ENCODE results near the gene GRPR. TPM values are rescaled to one million over a fixed set of nuclear protein-coding genes. Genes with fewer than 3 reads are reported as not detected.
"Not testable (repeated sequence)": the region's sequence is repeated elsewhere in the genome, so short reads cannot be mapped to it uniquely, and the experiment has no call there.

Gene GRPR
- total RNA-seq, 2 experiments from 2014 or later, result not detected

DNA sequence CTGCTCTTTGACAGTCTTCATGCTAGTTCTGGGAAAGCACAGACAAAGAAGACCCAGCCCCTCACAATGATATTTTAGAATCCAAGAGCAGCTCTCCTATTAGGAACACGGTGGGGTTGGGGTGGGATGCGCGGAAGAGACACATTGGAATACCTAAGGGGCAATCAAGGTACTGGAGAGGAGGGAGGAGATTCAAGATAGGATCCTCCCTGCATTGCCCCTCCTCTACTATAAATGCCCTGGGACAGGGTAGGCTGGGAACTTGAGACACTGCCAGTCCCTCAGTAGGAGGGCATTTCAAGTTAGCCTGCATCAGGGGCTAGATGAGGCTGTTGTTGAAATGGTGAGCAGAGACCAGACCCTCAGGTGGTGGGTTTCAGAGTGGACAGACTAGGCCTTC is 49.0 kb downstream of the GRPR start:
- Mint-ChIP-seq H3K9me3 (no peaks in the 10 kb centered on the region), H3K4me3 (no peak overlapping the region), H3K4me1 (ENCODE audit: low read depth) (no peaks in the 10 kb centered on the region), H3K27me3 (peaks cover 5% of the 10 kb centered on the region), H3K27ac (no peak overlapping the region), H3K36me3 (ENCODE audit: low read depth) (no peaks in the 10 kb centered on the region)
- ChIA-PET POLR2A (no interaction called here), CTCF (no interaction called here)
- ATAC-seq (no peak), DNase-seq (no peak)
- intact Hi-C loops (cut with micrococcal nuclease), result no loop called here
- TF ChIP-seq, protein P1, sequence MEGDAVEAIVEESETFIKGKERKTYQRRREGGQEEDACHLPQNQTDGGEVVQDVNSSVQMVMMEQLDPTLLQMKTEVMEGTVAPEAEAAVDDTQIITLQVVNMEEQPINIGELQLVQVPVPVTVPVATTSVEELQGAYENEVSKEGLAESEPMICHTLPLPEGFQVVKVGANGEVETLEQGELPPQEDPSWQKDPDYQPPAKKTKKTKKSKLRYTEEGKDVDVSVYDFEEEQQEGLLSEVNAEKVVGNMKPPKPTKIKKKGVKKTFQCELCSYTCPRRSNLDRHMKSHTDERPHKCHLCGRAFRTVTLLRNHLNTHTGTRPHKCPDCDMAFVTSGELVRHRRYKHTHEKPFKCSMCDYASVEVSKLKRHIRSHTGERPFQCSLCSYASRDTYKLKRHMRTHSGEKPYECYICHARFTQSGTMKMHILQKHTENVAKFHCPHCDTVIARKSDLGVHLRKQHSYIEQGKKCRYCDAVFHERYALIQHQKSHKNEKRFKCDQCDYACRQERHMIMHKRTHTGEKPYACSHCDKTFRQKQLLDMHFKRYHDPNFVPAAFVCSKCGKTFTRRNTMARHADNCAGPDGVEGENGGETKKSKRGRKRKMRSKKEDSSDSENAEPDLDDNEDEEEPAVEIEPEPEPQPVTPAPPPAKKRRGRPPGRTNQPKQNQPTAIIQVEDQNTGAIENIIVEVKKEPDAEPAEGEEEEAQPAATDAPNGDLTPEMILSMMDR (IDR thresholded peaks at IDR 0.05), result no peak

DNA sequence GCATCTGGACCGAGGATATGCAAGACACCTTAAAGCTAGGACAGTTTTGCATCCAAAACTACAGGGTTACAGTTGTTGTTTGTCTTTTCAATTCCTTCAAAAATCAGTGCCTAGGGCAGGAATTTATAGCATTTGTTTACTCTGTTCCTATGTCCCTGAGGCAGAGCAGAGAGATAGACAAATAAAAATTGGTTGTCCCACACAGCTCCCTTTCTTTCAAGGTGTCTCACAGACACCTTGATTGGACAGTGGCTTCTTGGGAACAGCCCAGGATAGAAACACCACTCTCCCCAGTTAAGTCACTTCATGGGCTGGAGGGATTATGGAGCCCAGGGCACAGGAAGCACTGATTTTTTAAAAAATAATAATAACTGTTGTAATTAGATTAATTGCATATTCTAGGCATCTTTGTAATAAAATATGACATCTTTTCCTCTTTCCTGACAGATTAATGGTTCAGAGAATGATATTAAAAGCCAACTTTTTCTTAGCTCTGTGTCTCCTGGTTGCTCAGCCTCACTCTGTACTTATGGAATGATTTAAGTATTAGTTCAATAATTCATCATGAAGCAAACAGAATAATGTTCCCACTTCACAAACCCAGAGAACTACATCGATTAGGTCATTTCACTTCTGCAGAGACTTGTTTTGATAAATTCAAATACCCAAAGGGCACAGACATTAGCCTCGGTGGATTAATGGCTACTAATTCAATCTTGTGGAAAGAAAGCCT is 52.1 kb downstream of the GRPR start:
- H3K9me3 Mint-ChIP-seq, result no peaks in the 10 kb centered on the region

GRCh38 chrX:16177260-16177659 is 53.9 kb downstream of the GRPR start:
- H3K27ac Mint-ChIP-seq, result no peak overlapping the region
- TF ChIP-seq, protein P1 (IDR thresholded peaks at IDR 0.05), result no peak
- no peaks in the 10 kb centered on the region for H3K36me3 Mint-ChIP-seq (ENCODE audit: low read depth)

More for the DNA sequence above, 52.1 kb downstream of the GRPR start:
- DNase-seq (no peak), ATAC-seq (no peak)
- peaks cover 4% of the 10 kb centered on the region for H3K27me3 Mint-ChIP-seq
- ChIA-PET CTCF (no interaction called here), POLR2A (no interaction called here)
- intact Hi-C loops (cut with micrococcal nuclease), result no loop called here
- no peak overlapping the region for H3K27ac Mint-ChIP-seq
- no peaks in the 10 kb centered on the region for H3K4me1 Mint-ChIP-seq (ENCODE audit: low read depth)
- H3K4me3 Mint-ChIP-seq, result no peak overlapping the region
- H3K36me3 Mint-ChIP-seq (ENCODE audit: low read depth), result no peaks in the 10 kb centered on the region
- TF ChIP-seq, protein P1 (IDR thresholded peaks at IDR 0.05), result no peak

DNA sequence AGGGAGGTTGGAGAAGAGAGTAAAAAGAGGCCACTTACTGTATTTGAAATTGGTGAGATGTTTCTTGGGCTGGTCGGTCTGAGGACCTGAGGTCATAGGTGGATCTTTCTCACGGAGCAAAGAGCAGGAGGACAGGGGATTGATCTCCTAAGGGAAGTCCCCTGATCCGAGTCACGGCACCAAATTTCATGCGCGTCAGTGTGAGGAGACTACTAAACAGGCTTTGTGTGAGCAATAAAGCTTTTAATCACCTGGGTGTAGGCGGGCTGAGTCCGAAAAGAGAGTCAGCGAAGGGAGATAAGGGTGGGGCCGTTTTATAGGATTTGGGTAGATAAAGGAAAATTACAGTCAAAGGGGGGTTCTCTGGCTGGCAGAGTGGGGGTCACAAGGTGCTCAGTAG is 60.5 kb downstream of the GRPR start:
- intact Hi-C loops (cut with micrococcal nuclease); H3K9me3 Mint-ChIP-seq; CTCF ChIA-PET; H3K27ac Mint-ChIP-seq; H3K36me3 Mint-ChIP-seq (ENCODE audit: low read depth); ATAC-seq; H3K4me3 Mint-ChIP-seq; H3K27me3 Mint-ChIP-seq; POLR2A ChIA-PET; DNase-seq: not testable (repeated sequence)
- H3K4me1 Mint-ChIP-seq (ENCODE audit: low read depth), result peaks cover 10% of the 10 kb centered on the region

More at GRCh38 chrX:16177260-16177659, 53.9 kb downstream of the GRPR start:
- ATAC-seq (no peak), DNase-seq (no peak)
- intact Hi-C loops (cut with micrococcal nuclease), result no loop called here
- Mint-ChIP-seq H3K4me1 (ENCODE audit: low read depth) (no peaks in the 10 kb centered on the region), H3K27me3 (peaks cover 4% of the 10 kb centered on the region), H3K4me3 (no peak overlapping the region), H3K9me3 (no peaks in the 10 kb centered on the region)
- ChIA-PET POLR2A (no interaction called here), CTCF (no interaction called here)

- no peak overlapping the region for H3K4me3 Mint-ChIP-seq
- intact Hi-C loops (cut with micrococcal nuclease), result no loop called here
- POLR2A ChIA-PET, result no interaction called here
- CTCF ChIA-PET, result no interaction called here
- TF ChIP-seq, protein P1 (IDR thresholded peaks at IDR 0.05), result no peak
- ATAC-seq (peak; percentile 96), DNase-seq (peak; percentile 10)
- no peak overlapping the region for H3K27ac Mint-ChIP-seq
- no peaks in the 10 kb centered on the region for H3K27me3 Mint-ChIP-seq
- peaks cover 10% of the 10 kb centered on the region for H3K4me1 Mint-ChIP-seq (ENCODE audit: low read depth)
- no peaks in the 10 kb centered on the region for H3K9me3 Mint-ChIP-seq
- H3K36me3 Mint-ChIP-seq (ENCODE audit: low read depth), result no peaks in the 10 kb centered on the region
Measured at GRCh38 chrX:16185725-16186136, 62.4 kb downstream of the GRPR start.
